Lower leg skin (tissue), 4 donors: ENCODE results near the gene TMPRSS9. TPM values are rescaled to one million over a fixed set of nuclear protein-coding genes. Genes with fewer than 3 reads are reported as not detected.

Experiments used
- DNase-seq, 2 donors: peaks; one replicate each; pipeline ENCODE4 v3.0.0-alpha.2; 2019; ENCODE audit warnings: low spot score in 2 of 2
- H3K4me3 ChIP-seq: fragments of 200-600 bp; sonication (generic); 2 replicates; pipeline ENCODE4 v1.5.1; 2017; ENCODE audit warnings: mild to moderate bottlenecking, low read depth; ENCODE audit not compliant: poor library complexity, severe bottlenecking
- POLR2A ChIP-seq, 2 donors: fragments of 450-650 bp; IDR thresholded peaks; one replicate each; pipeline ENCODE4 v1.6.1; 2016 to 2017; ENCODE audit warnings: antibody characterized with exemption in 2 of 2, mild to moderate bottlenecking in 1 of 2, moderate library complexity in 1 of 2
- WGBS, 2 donors: methylation state at CpG; one replicate each; pipeline ENCODE4 v1.1.5; 2018; 5-methylcytosine and 5-hydroxymethylcytosine counted together
- intact Hi-C: fragments of 100-400 bp; cut with DNase I; formaldehyde crosslinking; loops from one replicate; pipeline ENCODE4 v1.15.0; 2023; ENCODE audit warnings: low total_unique reads
- total RNA-seq, 4 donors: library from RNA; depleted of rRNA; stranded (reverse); fragments of >200 nt; gene quantifications; one replicate each; pipeline ENCODE4 v1.1.0, GENCODE V29; 2016
- TF ChIP-seq, protein P1 (sequence below), 3 donors: fragments of 450-650 bp; IDR thresholded peaks; one replicate each; pipeline ENCODE4 v1.5.1; 2016; ENCODE audit warnings: antibody characterized with exemption in 3 of 3, mild to moderate bottlenecking in 3 of 3, moderate library complexity in 2 of 3

TMPRSS9 gene
- total RNA-seq, 4 donors from 2014 or later: not detected

DNA sequence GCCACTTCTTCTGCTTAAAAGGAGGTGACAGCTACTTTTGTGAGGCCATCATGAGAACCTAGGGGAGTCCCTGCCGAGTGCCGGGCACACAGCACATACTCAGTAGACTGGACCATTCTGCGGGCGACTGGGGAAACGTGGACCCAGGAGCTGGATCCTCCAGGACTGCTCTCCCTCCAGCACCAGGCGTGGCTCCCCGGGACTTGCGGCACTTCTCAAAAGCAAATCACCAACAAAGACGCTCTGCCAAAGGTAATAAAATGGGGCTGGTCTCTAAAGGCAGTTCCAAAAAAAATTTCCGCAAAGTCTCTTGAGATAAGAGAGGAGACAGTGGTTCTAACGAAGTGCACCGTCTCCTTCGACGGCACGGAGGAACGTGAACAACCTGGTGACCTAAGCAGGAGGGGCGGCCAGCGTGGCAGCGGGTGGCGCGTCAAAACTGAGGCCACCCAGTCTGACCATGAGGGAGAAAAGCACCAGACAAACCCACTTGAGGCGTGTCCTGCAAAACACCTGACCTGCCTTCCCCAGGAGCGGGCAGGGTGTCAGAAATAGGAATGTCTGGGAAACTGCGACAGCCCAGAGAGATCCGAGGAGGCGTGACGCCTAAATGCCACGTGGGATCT lies 1.4 kb upstream of the TMPRSS9 start:
- H3K4me3 ChIP-seq: no peak overlapping the region
- TF ChIP-seq, protein P1, sequence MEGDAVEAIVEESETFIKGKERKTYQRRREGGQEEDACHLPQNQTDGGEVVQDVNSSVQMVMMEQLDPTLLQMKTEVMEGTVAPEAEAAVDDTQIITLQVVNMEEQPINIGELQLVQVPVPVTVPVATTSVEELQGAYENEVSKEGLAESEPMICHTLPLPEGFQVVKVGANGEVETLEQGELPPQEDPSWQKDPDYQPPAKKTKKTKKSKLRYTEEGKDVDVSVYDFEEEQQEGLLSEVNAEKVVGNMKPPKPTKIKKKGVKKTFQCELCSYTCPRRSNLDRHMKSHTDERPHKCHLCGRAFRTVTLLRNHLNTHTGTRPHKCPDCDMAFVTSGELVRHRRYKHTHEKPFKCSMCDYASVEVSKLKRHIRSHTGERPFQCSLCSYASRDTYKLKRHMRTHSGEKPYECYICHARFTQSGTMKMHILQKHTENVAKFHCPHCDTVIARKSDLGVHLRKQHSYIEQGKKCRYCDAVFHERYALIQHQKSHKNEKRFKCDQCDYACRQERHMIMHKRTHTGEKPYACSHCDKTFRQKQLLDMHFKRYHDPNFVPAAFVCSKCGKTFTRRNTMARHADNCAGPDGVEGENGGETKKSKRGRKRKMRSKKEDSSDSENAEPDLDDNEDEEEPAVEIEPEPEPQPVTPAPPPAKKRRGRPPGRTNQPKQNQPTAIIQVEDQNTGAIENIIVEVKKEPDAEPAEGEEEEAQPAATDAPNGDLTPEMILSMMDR (IDR thresholded peaks at IDR 0.05): no peak
- TF ChIP-seq POLR2A (IDR thresholded peaks at IDR 0.05): no peak
- 58 to 65% methylated on average over 26 to 28 of the region's 28 CpGs for WGBS, 2 donors
- intact Hi-C loops: no loop called here
- no peak for DNase-seq

DNA sequence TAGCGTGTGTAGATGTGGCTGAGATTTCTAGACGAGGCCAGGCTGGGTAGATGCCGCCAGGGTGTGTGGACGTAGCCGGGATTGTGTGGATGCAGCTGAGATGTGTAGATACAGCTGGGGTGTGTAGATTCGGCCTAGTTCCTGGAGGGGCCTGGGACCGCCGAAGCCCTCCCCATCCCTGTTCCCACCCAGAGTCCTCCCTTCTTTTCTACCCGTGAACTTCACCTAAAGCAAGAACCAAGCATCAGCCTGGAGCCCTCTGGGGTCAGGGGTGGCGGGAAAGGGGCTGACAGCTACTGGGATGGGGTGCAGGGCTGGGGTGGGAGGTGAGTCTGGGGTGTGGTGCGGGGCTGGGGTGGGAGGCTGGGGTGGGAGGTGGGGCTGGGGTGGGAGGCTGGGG lies 768 bp downstream of the TMPRSS9 start:
- WGBS, 2 donors: 48 to 67% methylated on average over 10 of the region's 11 CpGs
- TF ChIP-seq POLR2A (IDR thresholded peaks at IDR 0.05): no peak
- TF ChIP-seq, protein P1 (IDR thresholded peaks at IDR 0.05): no peak
- intact Hi-C loops: no loop called here
- H3K4me3 ChIP-seq: no peak overlapping the region
- no peak for DNase-seq

DNA sequence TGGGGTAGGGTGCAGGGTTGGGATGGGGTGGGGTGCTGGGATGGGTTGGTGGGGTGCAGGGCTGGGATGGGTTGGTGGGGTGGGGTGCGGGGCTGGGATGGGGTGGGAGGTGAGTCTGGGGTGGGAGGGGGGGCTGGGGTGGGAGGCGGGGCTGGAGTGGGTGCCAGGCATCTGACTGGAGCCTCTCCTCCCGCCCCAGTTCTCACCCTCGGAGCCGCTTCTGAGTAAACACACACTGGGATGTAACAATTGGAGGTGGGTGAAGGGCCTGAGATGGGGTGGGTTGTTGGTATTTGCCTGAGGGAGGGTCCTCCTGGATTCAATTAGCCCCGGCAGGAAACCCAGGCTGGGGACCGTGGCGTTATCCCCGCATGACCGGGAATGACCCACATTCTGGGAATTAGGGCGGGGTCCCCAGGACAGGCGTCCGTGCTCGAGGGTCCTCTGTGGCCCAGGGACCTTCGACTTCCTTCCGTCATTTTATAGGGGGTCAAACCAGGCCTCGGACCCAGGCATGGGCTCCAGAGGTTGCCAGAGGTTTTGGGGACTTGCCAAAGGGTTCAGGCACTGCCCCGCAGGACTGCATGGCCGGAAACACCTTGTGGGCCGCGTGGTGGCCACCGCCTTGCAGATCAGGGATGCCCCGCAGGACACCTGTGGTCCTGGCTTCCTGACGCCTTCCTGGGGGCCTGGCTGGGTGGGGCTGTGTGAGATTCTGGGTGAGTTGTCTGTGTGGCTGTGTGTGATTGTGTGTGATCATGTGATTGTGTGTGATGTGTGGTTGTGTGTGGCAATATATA lies 1.4 kb downstream of the TMPRSS9 start:
- no peak overlapping the region for H3K4me3 ChIP-seq
- no peak for TF ChIP-seq POLR2A (IDR thresholded peaks at IDR 0.05)
- TF ChIP-seq, protein P1 (IDR thresholded peaks at IDR 0.05): no peak
- no peak for DNase-seq
- 25% methylated on average over 19 to 23 of the region's 24 CpGs for WGBS, 2 donors
- intact Hi-C loops: no loop called here

DNA sequence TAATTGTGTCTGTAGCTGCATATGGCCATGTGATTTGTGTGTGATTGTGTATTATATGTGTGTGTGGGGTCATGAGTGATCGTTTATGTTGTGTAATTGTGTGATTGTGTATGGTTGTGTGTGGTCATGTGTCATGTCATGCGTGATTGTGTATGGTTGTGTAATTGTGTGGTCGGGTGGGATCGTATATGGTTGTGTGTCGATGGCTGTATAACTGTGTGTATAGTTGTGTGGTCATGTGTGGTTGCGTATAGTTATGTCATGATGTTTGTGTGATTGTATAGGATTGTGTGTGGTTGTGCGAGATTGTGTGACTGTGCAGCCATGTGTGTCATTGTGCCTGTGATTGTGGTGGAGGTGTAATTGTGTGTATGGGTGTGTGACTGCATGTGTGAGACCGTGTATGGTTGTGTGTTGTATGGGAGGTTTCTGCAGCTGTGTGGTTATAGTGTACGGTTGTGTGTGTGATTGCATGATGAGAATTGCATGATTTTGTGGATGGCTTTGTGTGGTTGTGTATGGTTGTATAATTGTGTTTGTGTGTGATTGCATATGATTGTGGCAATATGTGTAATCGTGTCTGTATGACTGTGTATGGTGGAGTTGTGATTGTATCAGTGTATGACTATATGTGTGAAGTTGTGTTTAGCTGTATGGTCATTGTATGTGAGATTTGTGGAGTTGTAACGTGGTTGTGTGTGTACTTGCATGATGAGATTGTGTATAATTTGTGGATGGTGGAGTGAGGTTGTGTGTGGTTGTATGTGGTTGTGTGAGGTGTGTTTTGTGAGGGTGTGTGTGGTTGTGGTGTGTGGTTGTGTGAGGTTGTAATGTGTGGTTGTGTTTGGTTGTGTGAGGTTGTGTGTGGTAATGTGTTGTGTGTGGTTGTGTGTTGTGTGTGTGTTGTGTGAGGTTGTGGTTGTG lies 2.2 kb downstream of the TMPRSS9 start:
- WGBS, 2 donors: 89 to 91% methylated on average over 11 of the region's 11 CpGs
- H3K4me3 ChIP-seq: no peak overlapping the region
- intact Hi-C loops: no loop called here

DNA sequence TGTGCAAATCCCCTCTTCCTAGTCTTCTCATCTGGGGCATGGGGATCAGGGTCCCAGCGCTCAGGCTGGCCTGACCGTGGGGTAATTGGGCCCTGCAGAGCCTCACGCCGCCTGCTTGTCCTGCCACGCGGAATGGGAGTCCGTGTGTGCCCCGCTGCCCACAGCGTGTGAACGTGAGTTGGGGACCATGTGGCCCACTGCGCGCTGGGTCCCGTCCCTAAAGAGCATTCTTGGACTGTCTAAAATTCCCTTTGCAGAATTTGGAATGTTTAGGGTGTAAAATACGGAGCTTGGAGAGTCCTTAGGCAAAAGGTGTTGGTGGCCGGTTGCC lies 2.9 kb downstream of the TMPRSS9 start:
- DNase-seq: no peak
- no peak overlapping the region for H3K4me3 ChIP-seq
- no peak for TF ChIP-seq POLR2A (IDR thresholded peaks at IDR 0.05)
- TF ChIP-seq, protein P1 (IDR thresholded peaks at IDR 0.05): no peak
- 70 to 83% methylated on average over 15 of the region's 15 CpGs for WGBS, 2 donors
- intact Hi-C loops: no loop called here

More for the DNA sequence above, 2.2 kb downstream of the TMPRSS9 start:
- DNase-seq: no peak
- TF ChIP-seq POLR2A (IDR thresholded peaks at IDR 0.05): no peak
- TF ChIP-seq, protein P1 (IDR thresholded peaks at IDR 0.05): peak in 1 of 3 donors; percentile 19
